ENCODE measurements around the gene SLC9A9.

SLC9A9 gene

DNA sequence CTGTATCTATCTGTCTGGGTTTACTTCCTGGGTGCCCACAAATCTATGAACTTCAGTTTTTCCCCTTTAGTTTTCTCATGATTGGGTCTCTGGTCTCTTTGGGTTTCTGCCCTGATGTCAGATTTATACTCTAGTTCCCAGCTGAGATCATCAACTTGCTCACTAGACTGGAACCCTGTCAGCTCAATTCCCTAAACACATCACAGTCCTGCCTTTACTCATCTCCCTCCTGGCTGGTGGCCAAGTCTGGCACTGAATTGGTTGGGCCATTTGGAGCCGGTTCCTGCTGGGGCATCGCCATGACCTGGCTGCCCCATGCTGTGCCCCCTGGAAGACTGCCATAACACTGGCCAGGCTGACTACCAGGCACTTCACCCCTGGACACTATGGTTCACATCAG, 383.4 kb downstream of the SLC9A9 start:
- DNase-seq (ENCODE audit: low read depth) = no peak
- no peak overlapping the region for H3K4me3 ChIP-seq (ENCODE audit: control insufficient read depth, low read depth, low read length)
- TF ChIP-seq, protein P1, sequence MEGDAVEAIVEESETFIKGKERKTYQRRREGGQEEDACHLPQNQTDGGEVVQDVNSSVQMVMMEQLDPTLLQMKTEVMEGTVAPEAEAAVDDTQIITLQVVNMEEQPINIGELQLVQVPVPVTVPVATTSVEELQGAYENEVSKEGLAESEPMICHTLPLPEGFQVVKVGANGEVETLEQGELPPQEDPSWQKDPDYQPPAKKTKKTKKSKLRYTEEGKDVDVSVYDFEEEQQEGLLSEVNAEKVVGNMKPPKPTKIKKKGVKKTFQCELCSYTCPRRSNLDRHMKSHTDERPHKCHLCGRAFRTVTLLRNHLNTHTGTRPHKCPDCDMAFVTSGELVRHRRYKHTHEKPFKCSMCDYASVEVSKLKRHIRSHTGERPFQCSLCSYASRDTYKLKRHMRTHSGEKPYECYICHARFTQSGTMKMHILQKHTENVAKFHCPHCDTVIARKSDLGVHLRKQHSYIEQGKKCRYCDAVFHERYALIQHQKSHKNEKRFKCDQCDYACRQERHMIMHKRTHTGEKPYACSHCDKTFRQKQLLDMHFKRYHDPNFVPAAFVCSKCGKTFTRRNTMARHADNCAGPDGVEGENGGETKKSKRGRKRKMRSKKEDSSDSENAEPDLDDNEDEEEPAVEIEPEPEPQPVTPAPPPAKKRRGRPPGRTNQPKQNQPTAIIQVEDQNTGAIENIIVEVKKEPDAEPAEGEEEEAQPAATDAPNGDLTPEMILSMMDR (IDR thresholded peaks at IDR 0.05; ENCODE audit: control insufficient read depth, insufficient read depth, low read depth, low read length, missing control alignments) = no peak

DNA sequence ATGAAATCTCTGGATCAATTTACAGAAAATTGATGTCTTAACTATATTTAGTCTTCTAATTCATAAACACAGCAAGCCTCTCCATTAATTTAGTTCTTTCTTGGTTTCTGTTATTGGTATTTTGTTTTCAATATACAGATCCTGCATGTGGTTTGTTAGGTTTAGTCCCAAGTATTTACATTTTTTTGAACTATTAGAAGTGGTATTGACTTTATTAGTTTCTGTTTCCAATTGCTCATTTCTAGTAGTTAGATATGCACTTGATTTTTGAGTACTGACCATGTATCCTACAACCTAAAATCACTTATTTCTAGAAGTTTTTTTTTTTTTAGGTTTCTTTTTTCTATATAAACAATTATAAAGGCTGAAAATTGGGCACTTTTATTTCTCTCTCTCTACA, 392.8 kb downstream of the SLC9A9 start:
- H3K4me3 ChIP-seq (ENCODE audit: control insufficient read depth, low read depth, low read length) = no peak overlapping the region
- TF ChIP-seq, protein P1 (IDR thresholded peaks at IDR 0.05; ENCODE audit: control insufficient read depth, insufficient read depth, low read depth, low read length, missing control alignments) = no peak
- DNase-seq (ENCODE audit: low read depth) = no peak

DNA sequence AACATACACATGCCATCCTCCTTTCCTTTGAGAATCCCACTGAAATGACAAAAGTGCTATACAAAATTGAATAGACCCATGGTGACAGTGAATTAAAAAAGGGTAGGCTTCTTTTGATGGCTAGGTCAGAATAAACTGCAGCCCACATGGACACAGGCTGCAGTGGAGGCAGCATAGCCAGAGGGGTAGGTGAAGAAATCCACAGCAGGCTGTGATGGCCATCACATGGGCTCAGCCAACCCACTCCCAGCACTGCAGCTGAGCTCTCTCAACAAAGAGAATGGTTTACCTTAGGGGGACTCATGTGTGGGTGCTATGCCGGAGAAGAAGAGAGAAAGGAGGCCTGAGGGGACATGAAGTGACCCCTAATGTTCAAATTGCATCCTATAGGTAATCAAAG, 397.6 kb downstream of the SLC9A9 start:
- H3K4me3 ChIP-seq (ENCODE audit: control insufficient read depth, low read depth, low read length) = no peak overlapping the region
- DNase-seq (ENCODE audit: low read depth) = no peak
- TF ChIP-seq, protein P1 (IDR thresholded peaks at IDR 0.05; ENCODE audit: control insufficient read depth, insufficient read depth, low read depth, low read length, missing control alignments) = no peak

DNA sequence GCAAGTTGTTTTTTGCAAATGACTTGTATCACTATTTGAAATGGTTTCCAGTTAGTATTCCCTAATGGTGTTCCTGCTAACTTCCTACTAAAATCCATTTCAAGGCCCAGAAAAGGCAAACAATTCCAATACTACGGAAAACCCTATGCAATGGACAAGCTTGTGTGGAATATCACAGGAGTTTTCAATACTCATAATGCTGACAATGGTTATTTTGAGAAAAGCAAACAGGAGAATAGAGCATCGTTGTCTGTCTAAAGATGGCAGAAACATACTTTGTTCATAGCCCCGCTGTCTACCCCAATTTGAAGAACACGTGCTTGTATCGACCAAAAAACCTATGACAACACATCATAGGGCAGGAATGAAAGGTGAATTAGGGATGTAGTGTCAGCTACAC, 400.8 kb downstream of the SLC9A9 start:
- H3K4me3 ChIP-seq (ENCODE audit: control insufficient read depth, low read depth, low read length) = no peak overlapping the region
- TF ChIP-seq, protein P1 (IDR thresholded peaks at IDR 0.05; ENCODE audit: control insufficient read depth, insufficient read depth, low read depth, low read length, missing control alignments) = no peak
- DNase-seq (ENCODE audit: low read depth) = no peak

DNA sequence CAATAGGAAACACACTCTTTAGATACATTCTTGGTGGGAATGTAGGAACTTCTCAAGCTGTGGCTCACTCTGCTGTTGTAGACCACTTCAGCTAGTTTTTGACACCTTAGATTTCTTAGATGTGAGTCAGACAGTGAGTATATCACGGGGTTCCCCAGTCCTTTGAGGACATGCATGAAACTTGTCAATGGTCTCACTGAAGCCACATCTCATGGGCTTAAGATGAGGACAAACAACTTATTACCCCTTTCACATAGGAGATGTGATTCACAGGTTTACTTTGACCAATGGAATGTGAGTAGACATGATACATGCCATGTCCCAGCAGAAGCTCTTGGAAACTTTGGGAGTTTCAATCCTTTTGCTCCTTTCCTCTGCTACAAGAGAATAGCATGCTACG, 403.1 kb downstream of the SLC9A9 start:
- TF ChIP-seq, protein P1 (IDR thresholded peaks at IDR 0.05; ENCODE audit: control insufficient read depth, insufficient read depth, low read depth, low read length, missing control alignments) = no peak
- DNase-seq (ENCODE audit: low read depth) = no peak
- no peak overlapping the region for H3K4me3 ChIP-seq (ENCODE audit: control insufficient read depth, low read depth, low read length)

DNA sequence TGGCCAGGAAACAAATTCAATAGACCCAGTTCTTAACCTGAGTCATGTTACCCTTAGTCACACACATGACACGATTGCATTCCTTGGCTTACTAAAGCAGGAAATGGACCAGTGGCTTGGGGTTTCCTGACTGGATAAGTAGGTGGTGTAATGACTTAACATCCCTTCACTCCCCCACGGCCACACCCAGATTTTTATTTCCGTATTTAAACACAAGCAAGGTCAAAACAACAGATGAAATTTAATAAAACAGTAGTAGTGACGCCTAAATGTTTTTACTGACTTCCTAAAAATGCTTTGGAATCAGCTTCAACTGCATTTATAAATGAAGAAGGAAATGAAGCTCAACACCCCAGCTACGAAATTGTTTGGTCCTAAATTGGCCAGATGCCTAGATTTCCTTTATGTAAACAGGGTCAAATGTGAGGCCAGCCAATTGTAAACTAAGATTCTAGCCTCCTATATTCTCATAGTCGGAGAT, 404.4 kb downstream of the SLC9A9 start:
- DNase-seq (ENCODE audit: low read depth) = peak; percentile 89
- TF ChIP-seq, protein P1 (IDR thresholded peaks at IDR 0.05; ENCODE audit: control insufficient read depth, insufficient read depth, low read depth, low read length, missing control alignments) = no peak
- no peak overlapping the region for H3K4me3 ChIP-seq (ENCODE audit: control insufficient read depth, low read depth, low read length)

Data from AG09309 (cell line).